Endothelial cell of umbilical vein (primary cell): Measurements from ENCODE around the gene GGTLC2. TPM values are rescaled to one million over a fixed set of nuclear protein-coding genes. Genes with fewer than 3 reads are reported as not detected.

Experiments
- BruUV-seq: library from RNA; stranded (reverse); fragments of 400-500 nt; replicated peaks from 2 replicates; lab custom pipeline; 2021; lab: Mats Ljungman, UMichigan
- CTCF ChIA-PET: fragments of 300-600, 350-600 bp; sonication (Branson Sonifier 250); formaldehyde crosslinking; loops from one replicate; lab custom pipeline; 2021; ENCODE audit warnings: antibody characterized with exemption, inconsistent platforms; lab: Charles Lee
- POLR2A ChIA-PET: fragments of 300-600, 350-600 bp; sonication (Branson Sonifier 250); formaldehyde crosslinking; loops from one replicate; lab custom pipeline; 2021; ENCODE audit warnings: antibody characterized with exemption, inconsistent platforms; lab: Charles Lee
- DNase-seq: peaks from one replicate; pipeline ENCODE4 v3.0.0-alpha.2; 2011; ENCODE audit warnings: low read depth, low spot score
- FAIRE-seq: peaks from 2 replicates; lab custom pipeline; 2011; peaks lifted over from hg19 to GRCh38; lab: Jason Lieb, UNC
- H2AFZ ChIP-seq: 2 replicates; pipeline ENCODE4 v1.6.0; 2012; ENCODE audit warnings: low read depth, low read length, control low read depth, inconsistent platforms
- H3K27ac ChIP-seq: 2 replicates; pipeline ENCODE4 v1.5.1; 2011; ENCODE audit warnings: low read depth, mild to moderate bottlenecking, control low read depth, low read length, moderate library complexity; ENCODE audit not compliant: insufficient read depth
- H3K27me3 ChIP-seq, 2 experiments: 2 replicates each; pipeline versions ENCODE4 v1.6.0 to v1.6.1; 2011; ENCODE audit warnings: low read length in 2 of 2, mixed read lengths in 1 of 2; ENCODE audit not compliant: control insufficient read depth in 2 of 2, insufficient read depth in 2 of 2
- H3K36me3 ChIP-seq, 2 experiments: 2 replicates in 1 of 2; 3 replicates in 1 of 2; pipeline ENCODE4 v1.5.1; 2011; ENCODE audit warnings: low read length in 2 of 2, mild to moderate bottlenecking in 1 of 2, moderate library complexity in 1 of 2; ENCODE audit not compliant: control insufficient read depth in 2 of 2, insufficient read depth in 2 of 2; ENCODE audit errors: extremely low read depth in 1 of 2
- H3K4me1 ChIP-seq: 3 replicates; pipeline ENCODE4 v1.5.1; 2011; ENCODE audit warnings: mild to moderate bottlenecking, low read length; ENCODE audit not compliant: control insufficient read depth, insufficient read depth; ENCODE audit errors: extremely low read depth
- H3K4me2 ChIP-seq: 2 replicates; pipeline ENCODE4 v1.6.1; 2011; ENCODE audit warnings: low read length, control low read depth, mixed read lengths; ENCODE audit not compliant: insufficient read depth
- H3K4me3 ChIP-seq, 3 experiments: fragments of 200-600 bp in 1 of 3; sonication (generic), shearing (Covaris generic) in 1 of 3; replicated peaks in 1 of 3; 2 replicates each; pipeline ENCODE4 v1.5.1; 2011 to 2016; ENCODE audit warnings: control low read depth in 3 of 3, low read length in 3 of 3, mild to moderate bottlenecking in 2 of 3, inconsistent platforms in 1 of 3, low read depth in 1 of 3, moderate library complexity in 1 of 3; ENCODE audit not compliant: insufficient read depth in 1 of 3
- H3K79me2 ChIP-seq: 2 replicates; pipeline ENCODE4 v1.6.0; 2012; ENCODE audit warnings: low read length, inconsistent platforms; ENCODE audit not compliant: control insufficient read depth, insufficient read depth
- H3K9ac ChIP-seq: replicated peaks from 2 replicates; pipeline ENCODE3; 2011; ENCODE audit warnings: low read length, control low read depth; ENCODE audit not compliant: insufficient read depth; ENCODE audit errors: extremely low read depth
- H3K9me1 ChIP-seq: replicated peaks from 3 replicates; pipeline ENCODE4 v1.6.0; 2011; ENCODE audit warnings: mild to moderate bottlenecking, low read length; ENCODE audit not compliant: control insufficient read depth, insufficient read depth; ENCODE audit errors: extremely low read depth
- H3K9me3 ChIP-seq: replicated peaks from 2 replicates; pipeline ENCODE4 v1.5.1; 2012; ENCODE audit warnings: low read length, inconsistent platforms; ENCODE audit not compliant: control insufficient read depth, insufficient read depth
- H4K20me1 ChIP-seq: replicated peaks from 2 replicates; pipeline ENCODE3; 2011; ENCODE audit warnings: mild to moderate bottlenecking, low read length; ENCODE audit not compliant: control insufficient read depth, insufficient read depth; ENCODE audit errors: extremely low read depth
- CTCF ChIP-seq, 2 donors: IDR thresholded peaks; 1 replicate in 1 of 2; 2 replicates in 1 of 2; pipeline ENCODE4 v1.5.1; 2011; ENCODE audit warnings: low read length in 2 of 2, mild to moderate bottlenecking in 2 of 2, moderate library complexity in 2 of 2, control low read depth in 1 of 2, inconsistent platforms in 1 of 2, low read depth in 1 of 2; ENCODE audit not compliant: insufficient read depth in 1 of 2; ENCODE audit errors: extremely low read depth in 1 of 2
- EZH2 ChIP-seq: IDR thresholded peaks from 2 replicates; pipeline ENCODE4 v1.6.1; 2012; ENCODE audit warnings: borderline replicate concordance, low read depth, mild to moderate bottlenecking, moderate library complexity, low read length, inconsistent platforms; ENCODE audit not compliant: severe bottlenecking
- FOS ChIP-seq: IDR thresholded peaks from 2 replicates; pipeline ENCODE4 v1.6.1; 2011; ENCODE audit warnings: mild to moderate bottlenecking, low read length, moderate library complexity, borderline replicate concordance; ENCODE audit not compliant: insufficient read depth
- GATA2 ChIP-seq: IDR thresholded peaks from 2 replicates; pipeline ENCODE4 v1.7.0; 2011; ENCODE audit warnings: low read depth, mild to moderate bottlenecking, moderate library complexity, mixed read lengths, low read length; ENCODE audit not compliant: insufficient read length, insufficient read depth
- JUN ChIP-seq: IDR thresholded peaks from 2 replicates; pipeline ENCODE4 v1.6.1; 2011; ENCODE audit warnings: borderline replicate concordance, low read depth; ENCODE audit not compliant: insufficient read length, insufficient read depth
- MAX ChIP-seq: IDR thresholded peaks from 2 replicates; pipeline ENCODE4 v1.6.1; 2011; ENCODE audit not compliant: insufficient read depth, insufficient read length
- MYC ChIP-seq: IDR thresholded peaks from one replicate; pipeline ENCODE4 v1.6.1; 2011; ENCODE audit warnings: mild to moderate bottlenecking, low read depth, low read length
- POLR2A ChIP-seq: IDR thresholded peaks from 2 replicates; pipeline ENCODE4 v1.6.1; 2012; ENCODE audit warnings: low read depth, mild to moderate bottlenecking, control low read depth, low read length
- POLR2AphosphoS5 ChIP-seq: IDR thresholded peaks from 2 replicates; pipeline ENCODE4 v1.6.1; 2012; ENCODE audit warnings: low read depth, mild to moderate bottlenecking, control low read depth, low read length, moderate library complexity; ENCODE audit not compliant: insufficient read depth
- dilution Hi-C: fragments of 300-500 bp; cut with MboI; formaldehyde crosslinking; loops from one replicate; pipeline ENCODE4 v1.15.0; 2019; ENCODE audit warnings: low sequenced_read_pairs; ENCODE audit not compliant: extremely low pct_ligation_motif_present
- intact Hi-C: fragments of 100-400 bp; cut with micrococcal nuclease; formaldehyde crosslinking; loops from one replicate; pipeline ENCODE4 v1.10.0; 2022
- polyA plus RNA-seq, 4 experiments: library from polyadenylated mRNA; depleted of rRNA in 3 of 4; stranded (reverse) in 3 of 4; unstranded in 1 of 4; fragments of >200 nt; gene quantifications; 2 replicates each; pipeline versions ENCODE4 v1.2.1 to v1.2.3, GENCODE V29; 2011 to 2012; ENCODE audit warnings: missing spikeins in 1 of 4
- total RNA-seq: library from RNA; stranded (reverse); gene quantifications from 2 replicates; pipeline ENCODE4 v1.2.3, GENCODE V29; 2021

Gene GGTLC2
- total and polyA plus RNA-seq, 2 donors (not counting 3 experiments of a cell fraction or from before 2014, with no cell fraction given), result not detected

DNA sequence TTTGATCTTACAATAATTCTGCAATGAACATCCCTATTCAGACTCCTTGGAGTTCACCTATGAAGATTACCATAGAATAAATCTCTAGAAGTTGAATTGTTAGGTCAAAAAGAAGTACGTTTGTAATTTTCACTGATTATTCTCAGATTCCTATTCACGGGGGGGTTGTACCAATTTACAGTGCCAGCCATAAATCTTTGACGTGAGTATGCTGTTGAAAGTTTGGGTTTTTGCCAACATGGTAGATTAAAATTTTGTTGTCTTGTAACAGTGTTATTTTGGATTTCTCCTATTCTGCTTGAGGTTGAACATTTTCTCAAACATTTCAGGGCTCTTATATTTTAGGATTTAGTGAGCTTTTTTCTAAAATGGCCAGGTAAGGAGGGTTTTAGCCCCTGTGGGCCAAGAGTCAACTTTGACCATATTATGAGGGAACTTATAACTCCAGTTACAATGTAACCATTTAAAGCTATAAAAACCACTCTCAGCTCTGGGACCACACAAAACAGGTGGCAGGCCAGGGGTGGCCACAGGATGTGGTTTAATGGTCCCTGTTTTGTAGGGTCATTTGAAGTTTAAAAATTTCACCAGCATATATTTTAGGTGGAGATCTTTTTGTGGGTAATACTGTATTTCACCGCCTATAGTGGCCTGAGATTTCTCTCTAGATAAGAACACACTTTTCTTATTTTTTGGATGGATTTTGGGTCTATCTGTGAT lies 25.8 kb downstream of the GGTLC2 start:
- no peak overlapping the region for H3K9ac ChIP-seq
- no peak for TF ChIP-seq JUN
- no peak for TF ChIP-seq MYC
- TF ChIP-seq GATA2, result no peak
- no peak for TF ChIP-seq MAX
- TF ChIP-seq EZH2, result no peak
- TF ChIP-seq CTCF (IDR thresholded peaks at IDR 0.05; ENCODE audit: extremely low read depth in 1 of 2, insufficient read depth in 1 of 2, low read depth in 1 of 2, low read length in 2 of 2), result no peak
- TF ChIP-seq POLR2A, result no peak
- TF ChIP-seq FOS, result no peak
- TF ChIP-seq POLR2AphosphoS5, result no peak
- no peaks in the 10 kb centered on the region for H4K20me1 ChIP-seq
- DNase-seq, result no peak
- ChIA-PET CTCF (no interaction called here), POLR2A (no interaction called here)
- no peak overlapping the region for H3K4me2 ChIP-seq
- H3K4me3 ChIP-seq, result no peak overlapping the region
- no peak for FAIRE-seq
- no peaks in the 10 kb centered on the region for H3K36me3 ChIP-seq
- H3K9me3 ChIP-seq, result no peaks in the 10 kb centered on the region
- H3K27ac ChIP-seq, result no peak overlapping the region
- intact Hi-C loops, result no loop called here
- BruUV-seq, result no TSS peak
- H3K4me1 ChIP-seq, result no peaks in the 10 kb centered on the region
- H2AFZ ChIP-seq, result no peak overlapping the region
- no peaks in the 10 kb centered on the region for H3K9me1 ChIP-seq
- no peaks in the 10 kb centered on the region for H3K79me2 ChIP-seq
- H3K27me3 ChIP-seq, result peaks cover 0 to 1% of the 10 kb centered on the region in 2 experiments
- dilution Hi-C loops, result no loop called here
